ENCODE measurements around the gene MAN2A2.
"Not testable (repeated sequence)": the region's sequence is repeated elsewhere in the genome, so short reads cannot be mapped to it uniquely, and the experiment has no call there.

MAN2A2 gene

DNA sequence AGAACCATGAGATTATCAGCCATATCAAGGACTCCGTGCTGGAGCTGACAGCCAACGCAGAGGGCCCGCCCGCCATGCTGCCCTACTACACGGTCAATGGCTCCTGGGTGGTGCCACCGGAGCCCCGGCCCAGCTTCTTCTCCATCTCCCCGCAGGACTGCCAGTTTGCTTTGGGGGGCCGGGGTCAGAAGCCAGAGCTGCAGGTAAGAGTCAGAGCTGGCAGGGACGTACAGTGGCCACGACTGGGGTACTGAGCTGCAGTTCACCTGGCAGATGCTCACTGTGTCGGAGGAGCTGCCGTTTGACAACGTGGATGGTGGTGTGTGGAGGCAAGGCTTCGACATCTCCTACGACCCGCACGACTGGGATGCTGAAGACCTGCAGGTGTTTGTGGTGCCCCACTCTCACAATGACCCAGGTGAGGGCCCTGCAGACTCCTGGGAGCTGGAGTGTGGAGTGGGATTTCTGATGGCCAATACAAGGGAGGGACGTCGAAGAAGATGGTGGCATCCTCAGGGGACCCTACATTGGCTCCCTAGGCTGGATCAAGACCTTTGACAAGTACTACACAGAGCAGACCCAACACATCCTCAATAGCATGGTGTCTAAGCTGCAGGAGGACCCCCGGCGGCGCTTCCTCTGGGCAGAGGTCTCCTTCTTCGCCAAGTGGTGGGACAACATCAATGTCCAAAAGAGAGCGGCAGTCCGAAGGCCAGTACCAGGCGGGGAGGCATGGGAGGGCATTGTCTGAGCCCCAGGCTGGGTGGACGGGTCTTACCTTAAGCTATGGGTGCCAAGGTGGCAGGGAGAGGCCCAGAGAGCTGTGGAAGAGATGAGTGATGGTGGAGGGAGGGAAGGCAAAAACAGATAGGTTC is 2.4 kb downstream of the MAN2A2 start:
- DNase-seq: no peak

- DNase-seq: no peak
These were observed 3.2 kb downstream of the MAN2A2 start for GRCh38 chr15:90906181-90906849.

DNA sequence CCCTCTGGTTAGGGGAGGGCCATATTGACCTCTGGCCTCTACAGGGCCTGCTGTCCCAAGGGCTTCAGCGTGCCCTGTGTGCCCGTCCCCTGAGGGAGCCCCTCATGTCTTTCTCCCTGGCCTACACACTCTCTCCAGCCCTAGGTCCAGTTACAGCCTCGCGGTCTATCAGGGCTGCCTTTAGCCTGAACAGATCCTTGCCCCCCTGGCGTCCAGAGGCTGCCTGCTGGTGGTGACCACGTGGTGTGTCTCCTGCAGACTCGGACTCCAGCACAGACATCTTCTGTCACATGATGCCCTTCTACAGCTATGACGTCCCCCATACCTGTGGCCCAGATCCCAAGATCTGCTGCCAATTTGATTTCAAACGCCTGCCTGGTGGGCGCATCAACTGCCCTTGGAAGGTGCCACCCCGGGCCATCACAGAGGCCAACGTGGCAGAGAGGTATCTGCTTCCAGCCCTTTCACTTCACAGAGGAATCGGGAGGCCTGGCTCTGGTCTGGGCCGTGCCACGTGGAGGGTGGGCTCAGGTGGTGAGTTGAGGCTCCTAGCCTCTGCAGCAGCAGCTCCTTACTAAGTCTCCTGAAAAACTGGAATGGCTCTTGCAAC is 4.1 kb downstream of the MAN2A2 start:
- peak; percentile 11 for DNase-seq

- DNase-seq: peak; percentile 33
These were observed 4.9 kb downstream of the MAN2A2 start for GRCh38 chr15:90907838-90908507.

GRCh38 chr15:90909449-90909848 is 6.3 kb downstream of the MAN2A2 start:
- DNase-seq: not testable (repeated sequence)

- DNase-seq: no peak
These were observed 6.9 kb downstream of the MAN2A2 start for GRCh38 chr15:90909976-90910375.

GRCh38 chr15:90910441-90911301 is 7.6 kb downstream of the MAN2A2 start:
- no peak for DNase-seq

- DNase-seq: no peak
These were observed 8.2 kb downstream of the MAN2A2 start for GRCh38 chr15:90911302-90911623.

- no peak for DNase-seq
These were observed 9.0 kb downstream of the MAN2A2 start for GRCh38 chr15:90911906-90912769.

GRCh38 chr15:90912770-90913075 is 9.6 kb downstream of the MAN2A2 start:
- no peak for DNase-seq

DNA sequence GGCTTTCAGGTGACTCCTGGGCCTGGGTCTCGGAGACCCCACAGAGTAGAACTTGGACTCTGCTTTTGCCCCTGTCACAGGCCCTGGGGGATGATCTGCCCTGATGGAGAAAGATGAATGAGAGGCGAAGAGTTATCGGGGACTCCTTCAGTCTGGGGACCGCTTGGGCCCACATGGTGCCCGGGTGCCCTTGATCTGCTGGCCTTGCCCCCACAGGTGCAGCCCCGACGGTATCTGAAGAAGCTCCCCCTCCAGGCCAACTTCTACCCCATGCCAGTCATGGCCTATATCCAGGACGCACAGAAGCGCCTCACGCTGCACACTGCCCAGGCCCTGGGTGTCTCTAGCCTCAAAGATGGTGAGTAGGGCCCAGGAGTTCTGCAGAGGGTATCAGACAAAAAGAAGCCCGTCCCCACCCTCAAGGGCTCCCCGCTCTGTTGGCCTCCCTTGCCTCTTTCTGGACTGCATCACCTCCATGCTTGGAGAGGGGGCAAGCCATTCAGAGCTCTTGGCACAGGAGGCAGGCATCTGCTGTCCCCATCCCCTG is 10.4 kb downstream of the MAN2A2 start:
- DNase-seq: no peak

GRCh38 chr15:90914305-90915080 is 11.4 kb downstream of the MAN2A2 start:
- DNase-seq: no peak

DNA sequence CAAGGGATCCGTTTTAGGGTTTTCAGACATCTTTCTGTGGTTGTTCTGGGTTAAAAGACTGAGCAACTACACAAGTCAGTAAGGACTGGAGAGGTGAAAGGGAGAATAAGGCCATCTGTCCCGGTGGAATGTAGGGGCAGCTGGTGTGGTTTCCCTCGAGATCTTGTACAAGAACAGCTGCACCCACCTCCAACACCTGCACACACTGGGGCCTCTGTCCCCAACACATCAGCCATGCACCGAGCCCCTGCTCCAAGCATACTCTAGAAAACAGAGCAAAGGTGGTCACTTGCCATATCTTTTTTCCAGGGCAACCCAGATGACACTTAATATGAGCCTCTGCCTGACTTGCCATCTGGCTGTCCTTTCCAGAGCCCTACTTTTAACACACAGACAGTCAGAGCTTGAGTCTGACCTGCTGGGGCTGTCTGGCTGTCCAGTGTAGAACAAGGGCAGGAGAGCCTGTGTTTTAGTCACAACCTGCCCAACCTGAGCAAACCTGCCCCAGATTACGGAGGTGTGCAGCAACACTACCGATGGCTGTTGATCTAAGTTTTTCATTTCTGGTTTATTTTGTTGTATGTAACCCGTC is 12.2 kb downstream of the MAN2A2 start:
- DNase-seq: no peak

GRCh38 chr15:90915808-90916440 is 12.8 kb downstream of the MAN2A2 start:
- peak; percentile 6 for DNase-seq

- no peak for DNase-seq
These were observed 13.4 kb downstream of the MAN2A2 start for GRCh38 chr15:90916461-90916860.

GRCh38 chr15:90917569-90917968 is 14.5 kb downstream of the MAN2A2 start:
- no peak for DNase-seq

- DNase-seq: no peak
These were observed 15.1 kb downstream of the MAN2A2 start for GRCh38 chr15:90918034-90918788.

GRCh38 chr15:90918835-90919234 is 15.7 kb downstream of the MAN2A2 start:
- DNase-seq: no peak

- no peak for DNase-seq
These were observed 18.8 kb downstream of the MAN2A2 start for GRCh38 chr15:90921887-90922286.
